GM21381 (cell line): ENCODE measurements around the gene A2ML1.
"Not testable (repeated sequence)": the region's sequence is repeated elsewhere in the genome, so short reads cannot be mapped to it uniquely, and the experiment has no call there.

Source experiments
- ATAC-seq: cut with Tn5 transposase; IDR thresholded peaks from one replicate; pipeline ENCODE4 v1.9.1; 2021; ENCODE audit warnings: mild to moderate bottlenecking, moderate library complexity; ENCODE audit not compliant: unreplicated experiment

Gene A2ML1

DNA sequence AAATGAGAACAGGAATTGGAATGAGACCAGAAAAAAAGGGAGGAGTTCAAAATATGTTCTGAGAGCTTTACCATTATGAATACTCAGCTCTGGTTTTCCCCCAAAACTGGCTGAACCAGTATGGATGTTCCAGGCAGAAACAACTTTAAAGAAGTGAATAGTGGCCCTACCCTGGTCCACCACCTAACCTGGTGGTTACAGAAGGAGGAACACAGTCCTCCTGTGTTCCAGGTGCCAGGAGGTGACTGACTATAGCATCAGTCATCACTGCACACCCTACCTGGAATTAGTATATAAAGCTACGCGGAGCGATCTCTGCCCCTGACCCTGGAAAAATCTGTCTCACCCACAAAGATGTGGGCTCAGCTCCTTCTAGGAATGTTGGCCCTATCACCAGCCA, at the start of gene A2ML1:
Gene A2ML1, plus strand, starts transcription at position 324 of the 400 bp plus-strand sequence. Its CDS starts 31 bp downstream, at position 355.
- no peak for ATAC-seq

DNA sequence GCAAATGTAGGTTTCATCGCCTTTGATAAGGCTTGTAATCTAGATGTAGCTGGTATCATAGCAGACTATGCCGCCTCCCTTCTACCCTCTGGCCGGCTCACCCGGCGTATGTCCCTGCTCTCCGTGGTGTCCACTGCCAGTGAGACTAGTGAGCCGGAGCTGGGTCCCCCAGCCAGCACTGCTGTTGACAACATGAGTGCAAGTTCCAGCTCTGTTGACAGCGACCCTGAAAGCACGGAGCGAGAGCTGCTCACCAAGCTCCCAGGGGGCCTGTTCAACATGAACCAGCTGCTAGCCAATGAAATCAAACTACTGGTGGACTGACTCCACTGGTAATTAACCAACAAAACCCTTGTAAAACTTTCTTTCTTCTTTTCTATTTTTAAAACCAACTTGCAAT, 49.0 kb upstream of the A2ML1 start:
- no peak for ATAC-seq

DNA sequence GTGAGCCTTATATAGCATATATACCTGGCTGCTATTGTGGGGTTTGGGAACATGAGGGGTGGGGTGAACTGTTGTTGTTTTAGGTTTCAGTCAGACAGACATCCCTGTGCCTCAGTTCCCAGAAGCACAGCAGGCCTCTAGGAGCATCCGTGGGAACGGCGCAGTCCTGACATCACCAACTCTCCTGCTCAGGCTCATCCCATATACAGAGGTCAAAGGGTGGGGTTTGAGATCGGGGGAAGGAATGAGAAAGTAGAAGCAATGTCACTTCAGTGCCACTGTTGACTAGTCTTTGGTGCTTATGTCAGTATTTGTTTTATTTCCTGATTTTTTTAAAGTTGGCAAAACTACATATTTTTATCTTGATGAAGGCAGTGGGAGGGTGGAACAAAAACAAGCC, 43.1 kb upstream of the A2ML1 start:
- no peak for ATAC-seq

DNA sequence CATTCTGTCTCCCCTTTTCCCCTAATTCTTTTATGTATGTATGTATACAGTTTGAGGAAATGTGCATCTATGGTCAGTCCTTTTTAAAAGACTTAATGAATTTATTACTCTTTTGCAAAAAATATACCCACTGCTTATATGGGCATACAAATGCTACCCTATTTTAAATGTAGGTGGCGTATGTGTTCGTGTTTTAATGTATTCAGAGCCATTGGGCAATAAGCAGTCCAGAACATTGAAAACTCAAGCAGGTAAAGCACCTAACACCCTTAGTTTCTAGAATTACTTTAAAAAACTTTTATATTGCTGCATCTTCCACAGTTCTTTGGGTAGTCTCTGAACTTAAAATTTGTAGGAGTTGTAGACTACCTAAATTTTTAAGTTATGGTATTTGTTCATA, 42.6 kb upstream of the A2ML1 start:
- no peak for ATAC-seq

DNA sequence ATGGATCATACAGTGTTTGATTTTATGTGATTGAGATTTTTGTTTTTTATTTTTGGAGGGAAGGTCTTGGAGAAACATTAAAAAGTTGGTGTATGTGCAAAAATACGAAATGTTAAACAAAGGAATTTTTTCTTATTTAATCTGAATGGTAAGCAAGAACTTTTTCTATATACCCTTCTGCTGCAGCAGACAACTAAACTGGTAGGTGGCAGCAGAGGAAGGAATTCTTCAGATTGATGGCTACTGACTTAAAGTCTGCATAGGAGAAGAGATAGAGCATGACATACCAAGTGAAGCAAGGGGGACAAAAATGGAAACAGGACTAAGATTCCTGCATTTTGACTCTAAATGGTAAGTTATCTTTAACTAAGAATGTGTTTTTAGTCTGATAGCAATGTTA, 42.0 kb upstream of the A2ML1 start:
- no peak for ATAC-seq

DNA sequence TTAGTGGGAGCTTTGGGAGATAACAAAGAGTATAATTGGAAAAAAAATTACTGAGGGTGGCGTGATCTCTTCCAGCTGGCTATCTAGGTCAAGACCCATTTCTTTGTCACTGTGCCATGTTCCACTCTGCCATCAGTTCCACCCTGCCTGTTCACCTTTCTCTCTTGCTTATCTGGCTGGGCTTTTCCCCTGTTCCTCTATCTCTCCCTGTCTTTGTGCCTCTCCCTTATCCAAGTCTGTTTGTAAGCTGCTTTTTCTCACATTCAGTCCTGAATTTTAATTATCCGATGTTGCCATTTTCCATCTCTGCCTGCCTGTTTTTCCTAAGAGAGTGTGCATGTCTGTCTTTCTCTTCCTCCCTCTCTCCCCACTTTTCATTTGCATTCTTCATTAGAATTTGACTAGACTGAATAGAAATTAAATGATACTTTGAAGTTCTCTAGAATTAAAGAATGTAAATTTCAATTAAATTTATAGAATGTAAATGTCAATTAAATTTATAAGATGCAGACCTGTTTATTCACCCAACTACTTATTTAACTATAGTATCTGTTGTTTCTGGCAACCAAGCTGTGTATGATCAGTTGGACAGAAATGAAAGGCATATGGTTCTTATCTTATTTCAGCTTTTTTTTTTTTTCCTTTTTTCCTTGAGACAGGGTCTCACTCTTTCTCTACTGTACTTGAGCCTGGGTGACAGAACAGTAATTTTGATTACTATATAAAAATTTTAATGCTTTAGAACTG, 40.9 kb upstream of the A2ML1 start:
- no peak for ATAC-seq

DNA sequence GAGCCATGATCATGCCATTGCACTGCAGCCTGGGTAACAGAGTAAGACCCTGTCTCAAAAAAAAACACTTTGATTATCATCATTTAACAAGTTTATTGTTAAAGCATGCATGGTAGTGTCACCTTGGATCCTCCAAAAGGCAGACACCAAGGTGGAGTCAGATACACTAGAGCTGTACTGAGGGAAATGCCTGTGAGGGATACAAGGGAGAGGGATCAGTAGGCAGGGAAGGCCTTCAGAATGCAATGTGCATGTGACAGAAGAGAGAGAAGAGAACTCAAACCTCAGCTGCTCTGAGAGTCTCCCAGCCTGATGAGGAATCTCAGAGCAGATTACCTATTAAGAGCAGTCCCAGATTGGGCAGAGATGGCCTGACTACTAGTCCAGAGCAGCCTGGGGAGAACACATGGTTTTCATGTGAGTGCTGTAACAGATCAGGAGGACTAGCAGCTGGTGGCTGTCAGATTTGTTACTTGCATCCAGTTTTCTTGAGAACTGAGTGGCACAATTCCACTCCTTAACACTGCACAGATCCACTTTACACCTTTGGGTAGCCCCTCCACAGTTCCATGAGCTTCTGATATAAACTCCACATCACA, 38.0 kb upstream of the A2ML1 start:
- no peak for ATAC-seq

DNA sequence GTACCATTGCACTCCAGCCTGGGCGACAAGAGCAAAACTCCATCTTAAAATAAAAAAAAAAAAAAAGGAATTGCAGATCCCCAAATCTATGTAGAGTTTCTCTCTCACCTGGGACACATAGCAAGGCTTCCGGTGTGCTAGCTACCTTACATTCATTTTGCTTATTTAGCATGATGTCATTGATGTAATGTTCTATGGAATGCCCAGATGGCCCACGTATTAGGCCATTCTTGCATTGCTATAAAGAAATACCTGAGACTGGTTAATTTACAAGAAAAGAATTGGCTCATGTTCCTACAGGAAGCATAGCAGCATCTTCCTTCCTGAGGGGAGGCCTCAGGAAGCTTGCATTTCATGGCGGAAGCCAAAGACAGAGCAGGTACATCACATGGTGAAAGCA, 36.9 kb upstream of the A2ML1 start:
- ATAC-seq: no peak

DNA sequence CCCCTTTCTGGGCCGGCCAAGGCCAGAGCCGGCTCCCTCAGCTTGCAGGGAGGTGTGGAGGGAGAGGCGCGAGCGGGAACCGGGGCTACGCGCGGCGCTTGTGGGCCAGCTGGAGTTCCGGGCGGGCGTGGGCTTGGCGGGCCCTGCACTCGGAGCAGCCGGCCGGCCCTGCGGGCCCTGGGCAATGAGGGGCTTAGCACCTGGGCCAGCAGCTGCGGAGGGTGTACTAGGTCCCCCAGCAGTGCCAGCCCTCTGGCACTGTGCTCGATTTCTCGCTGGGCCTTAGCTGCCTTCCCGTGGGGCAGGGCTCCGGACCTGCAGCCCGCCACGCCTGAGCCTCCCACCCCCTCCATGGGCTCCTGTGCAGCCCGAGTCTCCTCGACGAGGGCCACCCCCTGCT, 35.2 kb upstream of the A2ML1 start:
- ATAC-seq: not testable (repeated sequence)

DNA sequence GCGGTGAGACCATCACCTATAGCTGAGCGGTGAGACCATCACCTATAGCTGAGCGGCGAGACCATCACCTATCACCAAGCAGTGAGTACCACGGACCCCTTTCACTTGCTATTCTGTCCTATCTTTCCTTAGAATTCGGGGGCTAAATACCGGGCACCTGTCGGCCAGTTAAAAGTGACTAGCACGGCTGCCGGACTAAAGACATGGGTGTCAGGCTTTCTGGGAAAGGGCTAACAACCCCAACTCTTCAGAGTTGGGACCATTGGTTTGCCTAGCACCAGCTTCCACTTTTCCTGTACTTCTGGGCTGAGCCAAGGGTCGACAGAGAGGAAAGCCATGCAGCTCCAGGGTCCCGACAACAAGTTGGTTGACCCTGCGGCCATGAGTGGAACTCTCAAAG, 33.7 kb upstream of the A2ML1 start:
- ATAC-seq: not testable (repeated sequence)

DNA sequence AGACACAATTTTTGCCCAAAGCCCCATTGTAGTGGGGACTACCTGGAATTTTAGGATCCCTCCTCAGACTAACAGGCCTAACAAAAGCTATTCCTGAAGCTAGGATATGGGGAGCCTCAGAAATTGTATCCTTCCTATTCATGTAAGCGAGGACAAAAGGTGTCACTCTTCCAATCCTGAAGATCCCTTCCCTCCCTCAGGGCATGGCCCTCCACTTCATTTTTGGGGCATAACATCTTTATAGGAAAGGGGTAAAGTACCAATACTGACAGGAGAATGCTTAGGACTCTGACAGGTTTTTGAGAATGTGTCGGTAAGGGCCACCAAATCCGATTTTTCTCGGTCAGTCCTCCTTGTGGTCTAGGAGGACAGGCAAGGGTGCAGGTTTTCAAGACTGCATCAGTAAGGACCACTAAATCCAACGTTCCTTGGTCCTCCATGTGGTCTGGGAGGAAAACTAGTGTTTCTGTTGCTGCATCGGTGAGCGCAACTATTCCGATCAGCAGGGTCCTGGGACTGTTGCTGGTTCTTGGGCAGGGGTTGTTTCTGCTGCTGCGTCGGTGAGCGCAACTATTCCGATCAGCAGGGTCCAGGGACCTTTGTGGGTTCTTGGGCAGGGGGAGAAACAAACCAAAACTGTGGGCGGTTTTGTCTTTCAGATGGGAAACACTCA, 32.9 kb upstream of the A2ML1 start:
- not testable (repeated sequence) for ATAC-seq

DNA sequence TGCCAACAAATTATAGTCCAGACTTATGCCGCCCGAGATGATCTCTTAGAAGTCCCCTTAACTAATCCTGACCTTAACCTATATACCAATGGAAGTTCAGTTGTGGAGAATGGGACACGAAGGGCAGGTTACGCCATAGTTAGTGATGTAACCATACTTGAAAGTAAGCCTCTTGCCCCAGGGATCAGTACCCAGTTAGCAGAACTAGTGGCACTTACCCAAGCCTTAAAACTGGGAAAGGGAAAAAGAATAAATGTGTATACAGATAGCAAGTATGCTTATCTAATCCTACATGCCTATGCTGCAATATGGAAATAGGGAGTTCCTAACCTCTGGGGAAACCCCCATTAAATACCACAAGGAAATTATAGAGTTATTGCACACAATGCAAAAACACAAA, 29.2 kb upstream of the A2ML1 start:
- not testable (repeated sequence) for ATAC-seq

DNA sequence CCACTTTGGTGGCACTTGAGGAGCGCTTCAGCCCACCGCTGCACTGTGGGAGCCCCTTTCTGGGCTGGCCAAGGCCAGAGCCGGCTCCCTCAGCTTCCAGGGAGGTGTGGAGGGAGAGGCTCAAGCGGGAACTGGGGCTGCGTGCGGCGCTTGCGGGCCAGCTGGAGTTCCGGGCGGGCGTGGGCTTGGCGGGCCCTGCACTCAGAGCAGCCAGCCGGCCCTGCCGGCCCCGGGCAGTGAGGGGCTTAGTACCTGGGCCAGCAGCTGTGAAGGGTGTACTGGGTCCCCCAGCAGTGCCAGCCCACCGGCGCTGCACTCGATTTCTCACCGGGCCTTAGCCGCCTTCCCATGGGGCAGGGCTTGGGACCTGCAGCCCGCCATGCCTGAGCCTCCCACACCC, 27.8 kb upstream of the A2ML1 start:
- not testable (repeated sequence) for ATAC-seq

DNA sequence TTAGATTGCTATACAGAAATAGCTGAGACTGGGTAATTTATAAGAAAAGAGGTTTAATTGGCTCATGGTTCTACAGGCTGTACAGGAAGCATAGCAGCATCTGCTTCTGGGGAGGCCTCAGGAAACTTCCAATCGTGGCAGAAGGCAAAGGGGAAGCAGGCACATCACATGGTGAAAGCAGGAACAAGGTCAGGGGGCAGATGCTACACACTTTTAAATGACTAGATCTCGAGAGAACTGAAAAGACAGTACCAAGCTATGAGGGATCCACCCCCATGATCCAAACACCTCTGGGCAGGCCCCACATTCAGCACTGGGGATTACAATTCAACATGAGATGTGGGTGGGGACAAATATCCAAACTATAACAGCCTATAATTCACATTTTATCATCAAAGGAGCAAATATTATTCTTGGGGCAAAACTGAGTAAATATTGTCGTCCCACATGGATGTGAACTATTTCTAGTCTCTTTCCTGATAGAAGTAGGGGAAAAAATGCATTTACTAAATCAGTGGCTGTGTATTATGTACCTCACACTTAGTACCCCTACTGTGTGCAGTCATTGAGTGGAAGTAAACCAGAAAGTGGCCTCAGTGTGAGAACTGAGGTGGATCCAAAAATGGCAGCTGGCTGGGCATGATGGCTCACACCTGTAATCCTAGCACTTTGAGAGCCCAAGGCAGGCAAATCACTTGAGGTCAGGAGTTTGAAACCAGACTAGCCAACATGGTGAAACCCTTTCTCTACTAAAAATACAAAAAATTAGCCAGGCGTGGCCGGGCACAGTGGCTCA, 25.4 kb upstream of the A2ML1 start:
- ATAC-seq: no peak

DNA sequence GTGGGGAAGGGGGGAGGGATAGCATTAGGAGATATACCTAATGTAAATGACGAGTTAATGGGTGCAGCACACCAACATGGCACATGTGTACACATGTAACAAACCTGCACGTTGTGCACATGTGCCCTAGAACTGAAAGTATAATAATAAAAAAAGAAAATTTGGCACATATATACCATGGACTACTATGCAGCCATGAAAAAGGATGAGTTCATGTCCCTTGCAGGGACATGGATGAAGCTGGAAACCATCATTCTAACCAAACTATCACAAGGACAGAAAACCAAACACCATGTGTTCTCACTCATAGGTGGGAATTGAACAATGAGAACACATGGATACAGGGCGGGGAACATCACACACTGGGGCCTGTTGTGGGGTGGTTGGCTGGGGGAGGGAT, 21.2 kb upstream of the A2ML1 start:
- not testable (repeated sequence) for ATAC-seq

DNA sequence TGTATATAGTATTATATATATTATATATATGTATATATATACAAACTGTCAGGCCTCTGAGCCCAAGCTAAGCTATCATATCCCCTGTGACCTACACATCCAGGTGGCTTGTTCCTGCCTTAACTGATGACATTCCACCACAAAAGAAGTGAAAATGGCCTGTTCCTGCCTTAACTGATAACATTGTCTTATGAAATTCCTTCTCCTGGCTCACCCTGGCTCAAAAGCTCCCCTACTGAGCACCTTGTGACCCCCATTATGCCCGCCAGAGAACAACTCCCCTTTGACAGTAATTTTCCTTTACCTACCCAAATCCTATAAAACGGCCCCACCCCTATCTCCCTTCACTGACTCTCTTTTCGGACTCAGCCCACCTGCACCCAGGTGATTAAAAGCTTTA, 17.6 kb upstream of the A2ML1 start:
- ATAC-seq: not testable (repeated sequence)

DNA sequence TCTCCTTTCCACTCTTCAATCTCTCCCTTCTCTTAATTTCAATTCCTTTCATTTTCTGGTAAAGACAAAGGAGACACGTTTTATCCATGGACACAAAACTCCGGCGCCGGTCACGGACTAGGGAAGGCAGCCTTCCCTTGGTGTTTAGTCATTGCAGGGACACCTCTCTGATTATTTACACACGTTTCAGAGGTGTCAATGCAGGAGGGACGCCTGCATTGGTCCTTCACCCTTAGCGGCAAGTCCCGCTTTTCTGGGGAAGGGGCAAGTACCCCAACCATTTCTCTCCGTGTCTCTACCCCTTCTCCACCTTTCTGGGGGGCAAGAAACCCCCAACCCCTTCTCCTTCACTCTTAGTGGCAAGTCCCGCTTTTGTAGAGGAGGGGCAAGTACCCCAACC, 16.9 kb upstream of the A2ML1 start:
- ATAC-seq: not testable (repeated sequence)

DNA sequence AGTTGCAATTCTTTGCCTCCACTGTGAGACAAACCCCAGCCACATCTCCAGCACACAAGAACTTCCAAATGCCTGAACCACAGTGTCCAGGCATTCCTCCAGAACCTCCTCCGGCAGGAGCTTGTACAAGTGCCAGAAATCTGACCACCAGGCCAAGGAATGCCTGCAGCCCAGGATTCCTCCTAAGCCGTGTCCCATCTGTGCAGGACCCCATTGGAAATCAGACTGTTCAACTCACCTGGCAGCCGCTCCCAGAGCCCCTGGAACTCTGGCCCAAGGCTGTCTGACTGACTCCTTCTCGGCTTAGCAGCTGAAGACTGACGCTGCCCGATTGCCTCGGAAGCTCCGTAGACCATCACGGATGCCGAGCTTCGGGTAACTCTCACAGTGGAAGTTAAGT, 15.3 kb upstream of the A2ML1 start:
- not testable (repeated sequence) for ATAC-seq

DNA sequence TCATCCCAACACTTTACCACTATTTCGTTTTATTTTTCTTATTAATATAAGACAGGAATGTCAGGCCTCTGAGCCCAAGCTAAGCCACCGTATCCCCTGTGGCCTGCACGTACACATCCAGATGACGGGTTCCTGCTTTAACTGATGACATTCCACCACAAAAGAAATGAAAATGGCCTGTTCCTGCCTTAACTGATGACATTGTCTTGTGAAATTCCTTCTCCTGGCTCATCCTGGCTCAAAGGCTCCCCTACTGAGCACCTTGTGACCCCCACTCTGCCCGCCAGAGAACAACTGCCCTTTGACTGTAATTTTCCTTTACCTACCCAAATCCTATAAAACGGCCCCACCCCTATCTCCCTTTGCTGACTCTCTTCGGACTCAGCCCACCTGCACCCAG, 12.3 kb upstream of the A2ML1 start:
- ATAC-seq: not testable (repeated sequence)

DNA sequence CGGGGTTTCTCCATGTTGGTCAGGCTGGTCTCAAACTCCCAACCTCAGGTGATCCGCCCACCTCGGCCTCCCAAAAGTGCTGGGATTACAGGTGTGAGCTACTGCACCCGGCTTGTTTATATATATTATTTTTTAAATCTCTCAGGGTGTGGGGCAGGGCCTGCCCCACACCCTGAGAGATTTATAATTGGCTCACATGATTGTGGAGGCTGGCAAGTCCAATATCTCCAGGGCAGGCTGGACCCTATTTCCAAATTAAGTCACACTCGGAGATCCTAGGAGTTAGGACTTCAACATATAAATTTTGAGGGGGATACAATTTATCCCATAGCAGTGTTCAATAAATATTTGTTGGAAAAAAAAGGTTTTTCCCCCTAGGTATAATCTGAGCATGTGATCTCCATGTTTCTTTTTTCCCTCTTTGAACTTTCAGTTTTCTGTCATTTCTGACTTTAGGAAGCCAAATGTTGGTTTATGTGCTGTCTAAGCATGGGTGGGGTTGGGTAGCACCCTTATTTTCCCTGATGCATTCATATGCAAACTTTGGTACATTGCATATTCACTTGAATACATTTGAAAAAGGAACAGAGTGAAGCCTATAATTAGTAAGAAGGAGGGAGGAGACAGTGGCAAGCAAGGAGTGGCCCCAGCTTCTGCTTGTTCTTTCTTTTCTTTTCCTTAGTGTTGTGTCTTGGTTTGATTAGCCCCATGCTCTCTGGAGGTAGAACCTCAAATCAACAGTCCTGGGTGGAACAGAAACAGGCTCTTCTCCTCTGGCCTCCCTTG, 8.7 kb upstream of the A2ML1 start:
- no peak for ATAC-seq
